Activated T-cell treated with anti-CD3 and anti-CD28 coated beads, Interleukin-2, amount 50 U/mL, for 24 hours (primary cell): Measurements from ENCODE around the gene DIPK1B.

Experiments
- DNase-seq: peaks from one replicate; pipeline ENCODE4 v3.0.0-alpha.2; 2020
- H3K27ac Mint-ChIP-seq: 2 replicates; pipeline ENCODE4 v1.8.0; 2020; ENCODE audit warnings: mild to moderate bottlenecking, mixed read lengths
- H3K27me3 Mint-ChIP-seq: 2 replicates; pipeline ENCODE4 v1.8.0; 2020; ENCODE audit warnings: mixed read lengths
- H3K36me3 Mint-ChIP-seq: 2 replicates; pipeline ENCODE4 v1.8.0; 2020; ENCODE audit warnings: low read depth, mixed read lengths
- H3K4me1 Mint-ChIP-seq: 2 replicates; pipeline ENCODE4 v1.8.0; 2020; ENCODE audit warnings: low read depth, mixed read lengths
- H3K4me3 Mint-ChIP-seq: 2 replicates; pipeline ENCODE4 v1.8.0; 2020; ENCODE audit warnings: mild to moderate bottlenecking, moderate library complexity, mixed read lengths
- H3K9me3 Mint-ChIP-seq: 2 replicates; pipeline ENCODE4 v1.8.0; 2020; ENCODE audit warnings: mixed read lengths

Gene DIPK1B

DNA sequence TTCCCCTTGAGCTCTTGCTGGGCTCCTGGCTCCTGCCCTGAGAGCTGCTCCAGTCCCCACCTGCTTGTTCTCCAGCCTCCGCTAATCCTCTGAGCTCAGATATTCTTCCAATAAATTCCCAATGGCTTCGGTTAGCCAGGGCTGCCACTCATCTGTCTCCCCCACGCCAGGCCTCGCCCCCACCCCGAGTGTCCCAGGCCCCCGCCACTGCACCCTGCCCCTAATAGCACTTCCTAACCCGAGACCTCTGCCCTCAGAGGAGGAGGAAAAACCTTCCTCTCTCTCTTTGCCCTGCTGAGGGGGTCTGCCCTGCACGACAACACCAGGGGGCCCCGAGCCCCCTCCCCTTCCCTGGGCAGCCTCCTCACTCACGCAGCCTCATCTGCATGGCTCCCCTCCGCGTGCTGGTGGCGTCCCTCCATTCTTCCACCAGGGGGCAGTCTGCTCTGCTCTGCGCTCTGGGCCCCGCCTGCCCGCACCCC lies 57.4 kb downstream of the DIPK1B start:
- H3K36me3 Mint-ChIP-seq: no peaks in the 10 kb centered on the region
- H3K27me3 Mint-ChIP-seq: peaks cover 21% of the 10 kb centered on the region
- H3K27ac Mint-ChIP-seq: no peak overlapping the region
- DNase-seq: peak; percentile 73
- peaks cover 8% of the 10 kb centered on the region for H3K9me3 Mint-ChIP-seq
- no peak overlapping the region for H3K4me3 Mint-ChIP-seq
- peaks cover 16% of the 10 kb centered on the region for H3K4me1 Mint-ChIP-seq

DNA sequence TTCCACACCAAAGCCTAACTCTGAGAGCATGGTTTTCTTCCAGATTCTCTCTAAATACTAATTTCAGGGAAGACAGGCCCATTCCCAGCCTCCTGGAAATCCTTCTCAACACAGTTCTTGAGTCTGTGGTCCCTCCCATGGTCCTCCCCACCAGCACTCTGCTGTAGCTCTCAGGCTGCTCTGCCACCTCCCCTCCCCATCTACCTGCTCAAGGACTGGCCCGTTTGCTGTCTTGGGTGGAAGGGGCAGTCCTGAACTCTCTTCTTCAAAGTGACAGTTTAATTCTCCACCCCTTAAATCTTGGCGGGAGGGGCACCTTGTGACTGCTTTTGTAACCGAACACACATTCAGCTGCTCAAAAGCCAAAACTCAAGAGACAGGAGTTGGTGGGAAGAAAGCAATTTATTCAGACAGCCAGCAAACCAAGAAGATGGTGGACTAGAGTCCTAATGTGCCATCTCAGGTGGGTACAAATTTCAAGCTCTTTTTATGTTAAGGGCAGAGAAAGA lies 59.6 kb downstream of the DIPK1B start:
- no peak for DNase-seq
- Mint-ChIP-seq H3K27me3 (peaks cover 20% of the 10 kb centered on the region), H3K9me3 (peaks cover 8% of the 10 kb centered on the region), H3K36me3 (no peaks in the 10 kb centered on the region), H3K4me1 (peaks cover 5% of the 10 kb centered on the region), H3K4me3 (no peak overlapping the region), H3K27ac (no peak overlapping the region)

DNA sequence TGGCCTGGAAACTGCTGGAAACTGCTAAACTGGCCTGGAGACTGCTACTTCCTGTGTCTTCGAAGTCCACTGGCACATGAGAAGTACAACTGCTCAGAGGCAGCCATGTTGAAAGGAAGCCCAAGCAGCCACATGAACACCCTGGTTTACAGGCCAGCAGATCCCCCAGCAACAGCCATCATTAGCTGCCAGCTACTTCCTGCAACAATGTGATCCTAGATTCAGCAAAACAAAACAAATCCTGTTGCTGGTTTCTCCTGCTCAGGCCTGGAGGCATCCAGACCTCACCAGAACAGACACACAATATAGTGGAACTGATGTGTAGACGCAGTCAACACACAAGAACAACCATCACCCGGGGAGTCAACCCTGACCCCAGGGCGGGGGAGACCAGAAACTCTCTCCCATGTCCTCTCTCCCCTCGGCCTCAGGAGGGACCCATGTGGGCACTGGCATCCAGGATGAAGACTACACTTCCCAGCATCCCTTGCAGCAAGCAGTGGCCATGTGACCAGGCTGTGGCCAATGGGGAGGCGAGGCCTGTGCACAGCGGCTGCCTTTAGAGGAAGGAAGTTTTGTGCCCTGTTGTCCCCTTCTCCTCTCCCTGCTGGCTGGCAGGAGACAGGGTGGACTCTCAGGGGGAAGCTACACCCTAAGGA lies 61.1 kb downstream of the DIPK1B start:
- no peak for DNase-seq
- Mint-ChIP-seq H3K36me3 (no peaks in the 10 kb centered on the region), H3K27me3 (peaks cover 20% of the 10 kb centered on the region)

More for the DNA sequence above, 61.1 kb downstream of the DIPK1B start:
- Mint-ChIP-seq H3K27ac (no peak overlapping the region), H3K4me3 (no peak overlapping the region), H3K9me3 (peaks cover 8% of the 10 kb centered on the region), H3K4me1 (peaks cover 3% of the 10 kb centered on the region)
